ENCODE measurements around the gene TMEM203. TPM values are rescaled to one million over a fixed set of nuclear protein-coding genes. Genes with fewer than 3 reads are reported as not detected.

Gene TMEM203
- total and polyA plus RNA-seq, 4 donors: 21.5 to 27.5 (median 25.8) TPM

GRCh38 chr9:137236238-137236935, 30.9 kb upstream of the TMEM203 start:
- intact Hi-C loops (cut with DNase I): no loop called here
- Histone ChIP-seq H3K4me3 (ENCODE audit: low read length in 2 of 2) (no peak overlapping the region), H3K4me1 (ENCODE audit: control insufficient read depth in 1 of 2, insufficient read depth in 2 of 2, low read length in 2 of 2) (no peaks in the 10 kb centered on the region), H3K36me3 (ENCODE audit: control insufficient read depth in 1 of 2, insufficient read depth in 2 of 2, low read length in 1 of 2) (no peaks in the 10 kb centered on the region), H3K27ac (ENCODE audit: low read depth in 1 of 2, low read length in 2 of 2) (no peak overlapping the region), H3K27me3 (ENCODE audit: control insufficient read depth in 1 of 2, insufficient read depth in 2 of 2, low read length in 1 of 2) (peaks cover 0 to 2% of the 10 kb centered on the region in 2 donors), H3K9me3 (ENCODE audit: control insufficient read depth, low read length) (no peaks in the 10 kb centered on the region)
- DNase-seq (peak; percentile 86 to 95), ATAC-seq (ENCODE audit: low FRiP score) (peak; percentile 60)
- 15 to 16% methylated on average over 31 of the region's 31 CpGs for WGBS, 2 donors

DNA sequence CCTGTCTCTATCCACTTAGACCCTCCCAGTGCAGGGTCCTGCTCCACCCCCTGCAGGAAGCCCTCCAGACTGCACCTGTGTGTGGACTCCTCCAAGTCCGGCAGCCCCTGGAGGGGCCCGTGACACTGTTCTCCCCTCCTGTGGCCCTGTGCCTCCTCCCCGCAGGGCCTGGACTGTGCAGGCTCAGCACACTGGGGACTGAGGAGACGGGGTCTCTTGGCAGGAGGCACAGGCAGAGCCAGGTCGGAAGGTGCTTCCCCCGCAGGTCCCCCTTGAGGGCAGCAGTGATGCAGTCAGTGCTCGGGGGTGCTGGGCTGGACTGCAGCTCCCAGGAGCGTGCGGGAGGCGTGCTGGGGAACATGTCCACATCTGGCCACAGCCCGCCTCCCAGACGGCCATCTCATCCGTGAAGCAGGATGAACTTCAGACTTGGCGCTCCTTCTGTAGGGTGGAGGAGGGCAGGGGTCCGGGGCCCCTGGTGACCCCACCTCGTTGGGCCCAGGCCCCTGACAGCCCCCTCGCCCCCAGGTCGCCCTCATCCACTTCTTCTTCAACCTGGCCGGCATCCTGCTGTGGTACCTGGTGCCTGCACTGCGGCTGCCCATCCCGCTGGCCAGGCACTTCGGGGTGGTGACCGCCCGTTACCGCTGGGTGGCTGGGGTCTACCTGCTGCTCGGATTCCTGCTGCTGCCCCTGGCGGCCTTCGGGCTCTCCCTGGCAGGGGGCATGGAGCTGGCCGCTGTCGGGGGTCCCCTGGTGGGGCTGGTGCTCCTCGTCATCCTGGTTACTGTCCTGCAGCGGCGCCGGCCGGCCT, 30.2 kb upstream of the TMEM203 start:
- ATAC-seq (ENCODE audit: low FRiP score) (no peak), DNase-seq (no peak)
- no peaks in the 10 kb centered on the region for H3K9me3 ChIP-seq (ENCODE audit: control insufficient read depth, low read length)
- 70 to 78% methylated on average over 34 to 35 of the region's 35 CpGs for WGBS, 2 donors
- no peaks in the 10 kb centered on the region for H3K4me1 ChIP-seq (ENCODE audit: control insufficient read depth in 1 of 2, insufficient read depth in 2 of 2, low read length in 2 of 2)
- intact Hi-C loops (cut with DNase I): no loop called here
- no peaks in the 10 kb centered on the region for H3K36me3 ChIP-seq (ENCODE audit: control insufficient read depth in 1 of 2, insufficient read depth in 2 of 2, low read length in 1 of 2)
- no peak overlapping the region for H3K4me3 ChIP-seq (ENCODE audit: low read length in 2 of 2)
- no peak overlapping the region for H3K27ac ChIP-seq (ENCODE audit: low read depth in 1 of 2, low read length in 2 of 2)
- H3K27me3 ChIP-seq (ENCODE audit: control insufficient read depth in 1 of 2, insufficient read depth in 2 of 2, low read length in 1 of 2): no peaks in the 10 kb centered on the region

- Histone ChIP-seq H3K27me3 (ENCODE audit: control insufficient read depth in 1 of 2, insufficient read depth in 2 of 2, low read length in 1 of 2) (no peaks in the 10 kb centered on the region), H3K4me1 (ENCODE audit: control insufficient read depth in 1 of 2, insufficient read depth in 2 of 2, low read length in 2 of 2) (no peaks in the 10 kb centered on the region), H3K27ac (ENCODE audit: low read depth in 1 of 2, low read length in 2 of 2) (no peak overlapping the region), H3K4me3 (ENCODE audit: low read length in 2 of 2) (no peak overlapping the region), H3K36me3 (ENCODE audit: control insufficient read depth in 1 of 2, insufficient read depth in 2 of 2, low read length in 1 of 2) (no peaks in the 10 kb centered on the region), H3K9me3 (ENCODE audit: control insufficient read depth, low read length) (no peaks in the 10 kb centered on the region)
- 65 to 80% methylated on average over 17 to 18 of the region's 18 CpGs for WGBS, 2 donors
- intact Hi-C loops (cut with DNase I): no loop called here
- no peak for ATAC-seq (ENCODE audit: low FRiP score)
- no peak for DNase-seq
Observed at GRCh38 chr9:137234758-137235423, 29.4 kb upstream of the TMEM203 start.

DNA sequence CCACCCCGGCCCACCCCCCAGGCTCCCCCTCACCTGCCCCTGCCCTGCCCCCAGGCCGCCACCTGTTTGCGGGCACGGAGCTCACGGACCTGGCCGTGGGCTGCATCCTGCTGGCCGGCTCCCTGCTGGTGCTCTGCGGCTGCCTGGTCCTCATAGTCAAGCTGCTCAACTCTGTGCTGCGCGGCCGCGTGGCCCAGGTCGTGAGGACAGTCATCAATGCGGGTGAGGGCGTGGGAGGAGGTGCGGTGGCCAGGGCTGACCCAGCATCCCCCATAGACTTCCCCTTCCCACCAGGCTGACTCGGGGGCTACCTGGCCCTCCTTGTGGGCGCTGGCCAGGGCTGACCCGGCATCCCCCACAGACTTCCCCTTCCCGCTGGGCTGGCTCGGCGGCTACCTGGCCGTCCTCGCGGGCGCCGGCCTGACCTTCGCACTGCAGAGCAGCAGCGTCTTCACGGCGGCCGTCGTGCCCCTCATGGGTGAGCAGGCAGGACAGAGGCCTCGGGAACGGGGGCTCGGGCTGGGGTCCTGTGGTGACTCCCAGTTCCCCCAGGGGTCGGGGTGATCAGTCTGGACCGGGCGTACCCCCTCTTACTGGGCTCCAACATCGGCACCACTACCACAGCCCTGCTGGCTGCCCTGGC, 28.7 kb upstream of the TMEM203 start:
- Histone ChIP-seq H3K4me1 (ENCODE audit: control insufficient read depth in 1 of 2, insufficient read depth in 2 of 2, low read length in 2 of 2) (no peaks in the 10 kb centered on the region), H3K27me3 (ENCODE audit: control insufficient read depth in 1 of 2, insufficient read depth in 2 of 2, low read length in 1 of 2) (no peaks in the 10 kb centered on the region), H3K36me3 (ENCODE audit: control insufficient read depth in 1 of 2, insufficient read depth in 2 of 2, low read length in 1 of 2) (no peaks in the 10 kb centered on the region), H3K27ac (ENCODE audit: low read depth in 1 of 2, low read length in 2 of 2) (no peak overlapping the region), H3K4me3 (ENCODE audit: low read length in 2 of 2) (no peak overlapping the region), H3K9me3 (ENCODE audit: control insufficient read depth, low read length) (no peaks in the 10 kb centered on the region)
- intact Hi-C loops (cut with DNase I): no loop called here
- no peak for ATAC-seq (ENCODE audit: low FRiP score)
- DNase-seq: no peak
- 61 to 70% methylated on average over 40 of the region's 40 CpGs for WGBS, 2 donors

- H3K9me3 ChIP-seq (ENCODE audit: control insufficient read depth, low read length): no peaks in the 10 kb centered on the region
- H3K4me3 ChIP-seq (ENCODE audit: low read length in 2 of 2): no peak overlapping the region
- WGBS, 2 donors: 73 to 78% methylated on average over 34 to 40 of the region's 40 CpGs
- ATAC-seq (ENCODE audit: low FRiP score) (no peak), DNase-seq (no peak)
- no peak overlapping the region for H3K27ac ChIP-seq (ENCODE audit: low read depth in 1 of 2, low read length in 2 of 2)
- H3K4me1 ChIP-seq (ENCODE audit: control insufficient read depth in 1 of 2, insufficient read depth in 2 of 2, low read length in 2 of 2): no peaks in the 10 kb centered on the region
- H3K27me3 ChIP-seq (ENCODE audit: control insufficient read depth in 1 of 2, insufficient read depth in 2 of 2, low read length in 1 of 2): no peaks in the 10 kb centered on the region
- intact Hi-C loops (cut with DNase I): no loop called here
- H3K36me3 ChIP-seq (ENCODE audit: control insufficient read depth in 1 of 2, insufficient read depth in 2 of 2, low read length in 1 of 2): no peaks in the 10 kb centered on the region
Observed at GRCh38 chr9:137233143-137233980, 27.9 kb upstream of the TMEM203 start.

- H3K4me3 ChIP-seq (ENCODE audit: low read length in 2 of 2): no peak overlapping the region
- WGBS, 2 donors: 70 to 80% methylated on average over 23 to 24 of the region's 24 CpGs
- no peaks in the 10 kb centered on the region for H3K36me3 ChIP-seq (ENCODE audit: control insufficient read depth in 1 of 2, insufficient read depth in 2 of 2, low read length in 1 of 2)
- DNase-seq (no peak), ATAC-seq (ENCODE audit: low FRiP score) (no peak)
- no peaks in the 10 kb centered on the region for H3K27me3 ChIP-seq (ENCODE audit: control insufficient read depth in 1 of 2, insufficient read depth in 2 of 2, low read length in 1 of 2)
- intact Hi-C loops (cut with DNase I): no loop called here
- no peaks in the 10 kb centered on the region for H3K9me3 ChIP-seq (ENCODE audit: control insufficient read depth, low read length)
- H3K4me1 ChIP-seq (ENCODE audit: control insufficient read depth in 1 of 2, insufficient read depth in 2 of 2, low read length in 2 of 2): no peaks in the 10 kb centered on the region
- H3K27ac ChIP-seq (ENCODE audit: low read depth in 1 of 2, low read length in 2 of 2): no peak overlapping the region
Observed at GRCh38 chr9:137232510-137232909, 27.1 kb upstream of the TMEM203 start.

- H3K36me3 ChIP-seq (ENCODE audit: control insufficient read depth in 1 of 2, insufficient read depth in 2 of 2, low read length in 1 of 2): no peaks in the 10 kb centered on the region
- intact Hi-C loops (cut with DNase I): no loop called here
- no peak overlapping the region for H3K27ac ChIP-seq (ENCODE audit: low read depth in 1 of 2, low read length in 2 of 2)
- WGBS, 2 donors: 62 to 70% methylated on average over 10 of the region's 10 CpGs
- H3K4me1 ChIP-seq (ENCODE audit: control insufficient read depth in 1 of 2, insufficient read depth in 2 of 2, low read length in 2 of 2): no peaks in the 10 kb centered on the region
- DNase-seq (no peak), ATAC-seq (ENCODE audit: low FRiP score) (no peak)
- no peaks in the 10 kb centered on the region for H3K9me3 ChIP-seq (ENCODE audit: control insufficient read depth, low read length)
- H3K4me3 ChIP-seq (ENCODE audit: low read length in 2 of 2): no peak overlapping the region
- no peaks in the 10 kb centered on the region for H3K27me3 ChIP-seq (ENCODE audit: control insufficient read depth in 1 of 2, insufficient read depth in 2 of 2, low read length in 1 of 2)
Observed at GRCh38 chr9:137232101-137232500, 26.7 kb upstream of the TMEM203 start.
